K562 (cell line): ENCODE results near the gene CLCN1. TPM values are rescaled to one million over a fixed set of nuclear protein-coding genes. Genes with fewer than 3 reads are reported as not detected.

Experiments
- ATAC-seq: fragments of 200-7000 bp; cut with Tn5 transposase; 3 replicates; pipeline ENCODE4 v1.9.1; 2020; ENCODE audit warnings: moderate library complexity
- BruUV-seq: library from RNA; stranded (reverse); fragments of 400-500 nt; replicated peaks from 2 replicates; lab custom pipeline; 2021; lab: Mats Ljungman, UMichigan
- CTCF ChIA-PET: fragments of 300-600 bp; formaldehyde crosslinking; extraction: SDS; loops from one replicate; lab custom pipeline; 2021; ENCODE audit warnings: low intra/inter-chr PET ratio; lab: Yijun Ruan, JAX
- POLR2A ChIA-PET: fragments of 300-600, 350-650 bp; sonication (Branson Sonifier 250); formaldehyde crosslinking; extraction: SDS; loops from one replicate; lab custom pipeline; 2021; ENCODE audit warnings: antibody characterized with exemption, inconsistent platforms; lab: Yijun Ruan, JAX
- DNase-seq, 4 experiments: peaks; one replicate each; pipeline versions ENCODE4 v3.0.0 to v3.0.0-alpha.2; 2011 to 2018; ENCODE audit warnings: low spot score in 3 of 4, mixed read lengths in 3 of 4; ENCODE audit errors: extremely low read depth in 1 of 4
- FAIRE-seq: peaks from 2 replicates; lab custom pipeline; 2011; peaks lifted over from hg19 to GRCh38; lab: Jason Lieb, UNC
- H2AFZ ChIP-seq: 2 replicates; pipeline ENCODE4 v1.6.0; 2011; ENCODE audit warnings: low read depth, low read length, control low read depth, inconsistent platforms
- H3K27ac ChIP-seq: fragments of 200-600 bp; 3 replicates; pipeline ENCODE4 v1.8.0; 2011; ENCODE audit warnings: low read depth, mild to moderate bottlenecking, control low read depth, inconsistent platforms, low read length, moderate library complexity, mixed read lengths; ENCODE audit errors: extremely low read depth
- H3K27me3 ChIP-seq, 2 experiments: fragments of 300-600 bp in 1 of 2; 2 replicates in 1 of 2; 3 replicates in 1 of 2; pipeline versions ENCODE4 v1.6.0 to v1.8.0; 2011; ENCODE audit warnings: inconsistent platforms in 2 of 2, low read length in 2 of 2, mild to moderate bottlenecking in 1 of 2, mixed read lengths in 1 of 2, moderate library complexity in 1 of 2; ENCODE audit not compliant: control insufficient read depth in 2 of 2, insufficient read depth in 2 of 2
- H3K36me3 ChIP-seq: fragments of 300-600 bp; 3 replicates; pipeline ENCODE4 v1.8.0; 2011; ENCODE audit warnings: mild to moderate bottlenecking, low read length, inconsistent platforms; ENCODE audit not compliant: control insufficient read depth, insufficient read depth
- H3K4me1 ChIP-seq, 2 experiments: fragments of 200-600 bp in 1 of 2; replicated peaks in 1 of 2; 2 replicates in 1 of 2; 3 replicates in 1 of 2; pipeline versions ENCODE4 v1.5.1 to v1.8.0; 2011; ENCODE audit warnings: inconsistent platforms in 2 of 2, low read length in 2 of 2, mild to moderate bottlenecking in 1 of 2, mixed read lengths in 1 of 2, moderate library complexity in 1 of 2; ENCODE audit not compliant: control insufficient read depth in 2 of 2, insufficient read depth in 2 of 2
- H3K4me2 ChIP-seq: 2 replicates; pipeline ENCODE4 v1.6.1; 2011; ENCODE audit warnings: low read length, control low read depth, inconsistent platforms, mixed read lengths; ENCODE audit not compliant: insufficient read depth
- H3K4me3 ChIP-seq: fragments of 200-600 bp; sonication (generic), shearing (Covaris generic); 2 replicates; pipeline ENCODE4 v1.5.1; 2016; ENCODE audit warnings: control low read depth, inconsistent platforms
- H3K79me2 ChIP-seq: fragments of 200-600 bp; 3 replicates; pipeline ENCODE4 v1.8.0; 2011; ENCODE audit warnings: low read length, inconsistent platforms; ENCODE audit not compliant: control insufficient read depth, insufficient read depth
- H3K9ac ChIP-seq, 2 experiments: 2 replicates each; pipeline versions ENCODE4 v1.6.0 to v1.6.1; 2011; ENCODE audit warnings: low read depth in 2 of 2, low read length in 2 of 2, control low read depth in 1 of 2, inconsistent platforms in 1 of 2, mild to moderate bottlenecking in 1 of 2, mixed read lengths in 1 of 2; ENCODE audit not compliant: insufficient read depth in 1 of 2
- H3K9me1 ChIP-seq: one replicate; pipeline ENCODE4 v1.6.0; 2011; ENCODE audit warnings: inconsistent platforms, mild to moderate bottlenecking, low read length, moderate library complexity; ENCODE audit not compliant: control insufficient read depth, insufficient read depth
- H3K9me3 ChIP-seq: replicated peaks from 2 replicates; pipeline ENCODE4 v1.5.1; 2011; ENCODE audit warnings: low read depth, low read length, inconsistent platforms; ENCODE audit not compliant: control insufficient read depth, insufficient read depth
- H4K20me1 ChIP-seq: replicated peaks from 2 replicates; pipeline ENCODE4 v1.6.1; 2011; ENCODE audit warnings: low read length, inconsistent platforms, mixed read lengths; ENCODE audit not compliant: control insufficient read depth, insufficient read depth
- DIDO1 ChIP-seq: fragments of 450-650 bp; IDR thresholded peaks from 2 replicates; pipeline ENCODE4 v1.6.1; 2016; ENCODE audit warnings: low read depth, missing biosample characterization, missing genetic modification characterization
- KLF16 ChIP-seq: IDR thresholded peaks from 2 replicates; pipeline ENCODE4 v1.6.1; 2016; ENCODE audit warnings: antibody characterized with exemption
- MAZ ChIP-seq, 2 experiments: fragments of 450-650 bp in 1 of 2; sonication (generic) in 1 of 2; formaldehyde crosslinking; IDR thresholded peaks in 1 of 2; conservative IDR thresholded peaks in 1 of 2; 2 replicates each; pipeline versions ENCODE4 v1.4.0 to v1.5.0; 2020; ENCODE audit warnings: mild to moderate bottlenecking in 1 of 2, missing genetic modification reagents in 1 of 2
- MED1 ChIP-seq: sonication (generic); formaldehyde crosslinking; IDR thresholded peaks from 2 replicates; pipeline ENCODE4 v1.8.1; 2023; ENCODE audit warnings: missing genetic modification reagents, borderline replicate concordance
- POLR2H ChIP-seq: IDR thresholded peaks from 2 replicates; pipeline ENCODE4 v1.6.1; 2016; ENCODE audit warnings: missing genetic modification characterization, low read depth, mild to moderate bottlenecking, control low read depth, missing compliant biosample characterization, moderate library complexity
- RAD21 ChIP-seq, 2 experiments: fragments of 250-450 bp in 1 of 2; fragments of 450-650 bp in 1 of 2; sonication (Bioruptor Pico) in 1 of 2; formaldehyde crosslinking in 1 of 2; IDR thresholded peaks in 1 of 2; conservative IDR thresholded peaks in 1 of 2; 2 replicates each; pipeline versions ENCODE4 v1.4.0 to v1.8.0; 2020 to 2022; ENCODE audit warnings: mild to moderate bottlenecking in 2 of 2, moderate library complexity in 1 of 2
- REST ChIP-seq, 2 experiments: fragments of 450-650 bp; formaldehyde crosslinking in 1 of 2; IDR thresholded peaks; 2 replicates each; pipeline versions ENCODE4 v1.4.0 to v1.6.1; 2014 to 2020; ENCODE audit warnings: mild to moderate bottlenecking in 2 of 2, borderline replicate concordance in 1 of 2, low read depth in 1 of 2
- TFAP4 ChIP-seq: sonication (generic); formaldehyde crosslinking; IDR thresholded peaks from 2 replicates; pipeline ENCODE4 v1.8.0; 2022; ENCODE audit warnings: missing genetic modification reagents, mild to moderate bottlenecking, moderate library complexity, borderline replicate concordance
- ZNF57 ChIP-seq: fragments of 450-650 bp; formaldehyde crosslinking; IDR thresholded peaks from 2 replicates; pipeline ENCODE4 v1.4.0; 2020; ENCODE audit warnings: mild to moderate bottlenecking, moderate library complexity
- ZNF696 ChIP-seq: fragments of 250-450 bp; sonication (Bioruptor Pico); conservative IDR thresholded peaks from 2 replicates; pipeline ENCODE4 v1.4.0; 2020; ENCODE audit warnings: mild to moderate bottlenecking, moderate library complexity
- ZNF79 ChIP-seq: fragments of 250-450 bp; sonication (Bioruptor Pico); IDR thresholded peaks from 2 replicates; pipeline ENCODE4 v1.4.0; 2020; ENCODE audit warnings: low read depth, mild to moderate bottlenecking, moderate library complexity
- WGBS: fragments of 100-300 bp; shearing (Covaris generic); methylation state at CpG from one replicate; pipeline ENCODE4 v1.1.6; 2016; ENCODE audit warnings: low coverage, mixed read lengths; ENCODE audit not compliant: insufficient coverage; ENCODE audit errors: missing lambda C conversion rate; 5-methylcytosine and 5-hydroxymethylcytosine counted together
- in situ Hi-C: fragments of 300-500 bp; cut with MboI; formaldehyde crosslinking; loops from 4 replicates; pipeline ENCODE4 v1.15.0; 2018; ENCODE audit warnings: inconsistent platforms, mixed read lengths
- intact Hi-C: fragments of 100-400 bp; cut with micrococcal nuclease; formaldehyde crosslinking; loops from 2 replicates; pipeline ENCODE4 v1.14.2; 2022
- polyA plus RNA-seq, 8 experiments: library from polyadenylated mRNA; depleted of rRNA in 4 of 8; stranded (reverse) in 5 of 8; unstranded in 3 of 8; fragments of >200 nt; fragmentation: Nextera tagmentation in 2 of 8; fragmentation: Illumina TruSeq in 1 of 8; extraction: Ambion mirVana in 2 of 8; extraction: Trizol in 1 of 8; gene quantifications; 2 replicates each; pipeline versions ENCODE4 v1.2.1 to v1.2.3, GENCODE V29; 2011 to 2014; ENCODE audit warnings: inconsistent platforms in 1 of 8, missing spikeins in 1 of 8
- total RNA-seq, 7 experiments: library from RNA; depleted of rRNA in 6 of 7; stranded (reverse); fragments of >200 nt in 6 of 7; fragmentation: Illumina TruSeq in 2 of 7; extraction: Trizol in 2 of 7; gene quantifications; 2 replicates each; pipeline versions ENCODE4 v1.2.1 to v1.2.3, GENCODE V29; 2011 to 2021; ENCODE audit warnings: low replicate concordance in 1 of 7

CLCN1 gene
- total and polyA plus RNA-seq, 9 of the 15 experiments (the other 6 are each of a cell fraction or from before 2014, with no cell fraction given) = 0.01 to 0.11 (median 0.04) TPM; not detected in 4

GRCh38 chr7:143321734-143322133, 5.8 kb downstream of the CLCN1 start:
- ChIA-PET POLR2A (interaction anchor here (1.0 kb wide), 1 partner anchor 15 kb away, joined by 3 read pairs; no protein-coding TSS in a partner anchor), CTCF (interaction anchor here (0.7 kb wide), 1 partner anchor 95 kb away, joined by 3 read pairs; no protein-coding TSS in a partner anchor)
- BruUV-seq = no TSS peak
- no peak overlapping the region for H3K4me3 ChIP-seq
- in situ Hi-C loops (no loop called here), intact Hi-C loops (loop anchor here (5.0 kb wide), 1 partner anchor 96 kb away; no protein-coding TSS in a partner anchor)
- H3K36me3 ChIP-seq = no peaks in the 10 kb centered on the region
- H3K9ac ChIP-seq = no peak overlapping the region
- H3K9me1 ChIP-seq = no peaks in the 10 kb centered on the region
- H3K27me3 ChIP-seq = peaks cover 45 to 71% of the 10 kb centered on the region in 2 experiments; a peak in 4 of 5 replicates
- H3K9me3 ChIP-seq = no peaks in the 10 kb centered on the region
- no peaks in the 10 kb centered on the region for H4K20me1 ChIP-seq
- WGBS = 2% methylated on average over 4 of the region's 4 CpGs
- no peak overlapping the region for H3K4me2 ChIP-seq
- no peak overlapping the region for H2AFZ ChIP-seq
- no peak overlapping the region for H3K27ac ChIP-seq
- FAIRE-seq (no peak), DNase-seq (no peak), ATAC-seq (peak; percentile 27; the same call in 2 of the 3 replicates)
- no peaks in the 10 kb centered on the region for H3K79me2 ChIP-seq
- H3K4me1 ChIP-seq = peaks cover 0 to 3% of the 10 kb centered on the region in 2 experiments; a peak in 1 of 5 replicates
- TF ChIP-seq REST (IDR thresholded peaks at IDR 0.05; ENCODE audit: borderline replicate concordance) (peak; percentile 81), REST (CRISPR knock-in tag; IDR thresholded peaks at IDR 0.05; ENCODE audit: low read depth) (no peak), ZNF57 (no peak), RAD21 (CRISPR knock-in tag; conservative IDR thresholded peaks at IDR 0.05 in 1 of 2, IDR thresholded peaks at IDR 0.05 in 1 of 2) (peak; percentile 38 to 55), ZNF696 (no peak), POLR2H (tag) (no peak), MED1 (CRISPR knock-in tag) (no peak), KLF16 (no peak), MAZ (CRISPR knock-in tag; conservative IDR thresholded peaks at IDR 0.05 in 1 of 2, IDR thresholded peaks at IDR 0.05 in 1 of 2) (0 out of 4 replicates have a peak, but pooled peaks of 1 of the 2 experiments have one; percentile 29), DIDO1 (tag) (no peak), TFAP4 (CRISPR knock-in tag) (no peak; the same call in 1 of the 2 replicates), ZNF79 (CRISPR knock-in tag) (no peak)
